K562 (cell line): ENCODE data around the gene ZMAT2. TPM values are rescaled to one million over a fixed set of nuclear protein-coding genes. Genes with fewer than 3 reads are reported as not detected.

Experiments
- ATAC-seq: fragments of 200-7000 bp; cut with Tn5 transposase; 3 replicates; pipeline ENCODE4 v1.9.1; 2020; ENCODE audit warnings: moderate library complexity
- BruUV-seq: library from RNA; stranded (reverse); fragments of 400-500 nt; replicated peaks from 2 replicates; lab custom pipeline; 2021; lab: Mats Ljungman, UMichigan
- CTCF ChIA-PET: fragments of 300-600 bp; formaldehyde crosslinking; extraction: SDS; loops from one replicate; lab custom pipeline; 2021; ENCODE audit warnings: low intra/inter-chr PET ratio; lab: Yijun Ruan, JAX
- POLR2A ChIA-PET: fragments of 300-600, 350-650 bp; sonication (Branson Sonifier 250); formaldehyde crosslinking; extraction: SDS; loops from one replicate; lab custom pipeline; 2021; ENCODE audit warnings: antibody characterized with exemption, inconsistent platforms; lab: Yijun Ruan, JAX
- DNase-seq, 4 experiments: peaks; one replicate each; pipeline versions ENCODE4 v3.0.0 to v3.0.0-alpha.2; 2011 to 2018; ENCODE audit warnings: low spot score in 3 of 4, mixed read lengths in 3 of 4; ENCODE audit errors: extremely low read depth in 1 of 4
- FAIRE-seq: peaks from 2 replicates; lab custom pipeline; 2011; peaks lifted over from hg19 to GRCh38; lab: Jason Lieb, UNC
- H2AFZ ChIP-seq: 2 replicates; pipeline ENCODE4 v1.6.0; 2011; ENCODE audit warnings: low read depth, low read length, control low read depth, inconsistent platforms
- H3K27ac ChIP-seq: fragments of 200-600 bp; 3 replicates; pipeline ENCODE4 v1.8.0; 2011; ENCODE audit warnings: low read depth, mild to moderate bottlenecking, control low read depth, inconsistent platforms, low read length, moderate library complexity, mixed read lengths; ENCODE audit errors: extremely low read depth
- H3K27me3 ChIP-seq, 2 experiments: fragments of 300-600 bp in 1 of 2; 2 replicates in 1 of 2; 3 replicates in 1 of 2; pipeline versions ENCODE4 v1.6.0 to v1.8.0; 2011; ENCODE audit warnings: inconsistent platforms in 2 of 2, low read length in 2 of 2, mild to moderate bottlenecking in 1 of 2, mixed read lengths in 1 of 2, moderate library complexity in 1 of 2; ENCODE audit not compliant: control insufficient read depth in 2 of 2, insufficient read depth in 2 of 2
- H3K36me3 ChIP-seq: fragments of 300-600 bp; 3 replicates; pipeline ENCODE4 v1.8.0; 2011; ENCODE audit warnings: mild to moderate bottlenecking, low read length, inconsistent platforms; ENCODE audit not compliant: control insufficient read depth, insufficient read depth
- H3K4me1 ChIP-seq, 2 experiments: fragments of 200-600 bp in 1 of 2; replicated peaks in 1 of 2; 2 replicates in 1 of 2; 3 replicates in 1 of 2; pipeline versions ENCODE4 v1.5.1 to v1.8.0; 2011; ENCODE audit warnings: inconsistent platforms in 2 of 2, low read length in 2 of 2, mild to moderate bottlenecking in 1 of 2, mixed read lengths in 1 of 2, moderate library complexity in 1 of 2; ENCODE audit not compliant: control insufficient read depth in 2 of 2, insufficient read depth in 2 of 2
- H3K4me2 ChIP-seq: 2 replicates; pipeline ENCODE4 v1.6.1; 2011; ENCODE audit warnings: low read length, control low read depth, inconsistent platforms, mixed read lengths; ENCODE audit not compliant: insufficient read depth
- H3K4me3 ChIP-seq: fragments of 200-600 bp; sonication (generic), shearing (Covaris generic); 2 replicates; pipeline ENCODE4 v1.5.1; 2016; ENCODE audit warnings: control low read depth, inconsistent platforms
- H3K79me2 ChIP-seq: fragments of 200-600 bp; 3 replicates; pipeline ENCODE4 v1.8.0; 2011; ENCODE audit warnings: low read length, inconsistent platforms; ENCODE audit not compliant: control insufficient read depth, insufficient read depth
- H3K9ac ChIP-seq, 2 experiments: 2 replicates each; pipeline versions ENCODE4 v1.6.0 to v1.6.1; 2011; ENCODE audit warnings: low read depth in 2 of 2, low read length in 2 of 2, control low read depth in 1 of 2, inconsistent platforms in 1 of 2, mild to moderate bottlenecking in 1 of 2, mixed read lengths in 1 of 2; ENCODE audit not compliant: insufficient read depth in 1 of 2
- H3K9me1 ChIP-seq: one replicate; pipeline ENCODE4 v1.6.0; 2011; ENCODE audit warnings: inconsistent platforms, mild to moderate bottlenecking, low read length, moderate library complexity; ENCODE audit not compliant: control insufficient read depth, insufficient read depth
- H3K9me3 ChIP-seq: replicated peaks from 2 replicates; pipeline ENCODE4 v1.5.1; 2011; ENCODE audit warnings: low read depth, low read length, inconsistent platforms; ENCODE audit not compliant: control insufficient read depth, insufficient read depth
- H4K20me1 ChIP-seq: replicated peaks from 2 replicates; pipeline ENCODE4 v1.6.1; 2011; ENCODE audit warnings: low read length, inconsistent platforms, mixed read lengths; ENCODE audit not compliant: control insufficient read depth, insufficient read depth
- KDM4B ChIP-seq, 2 experiments: fragments of 450-650 bp in 1 of 2; sonication (generic) in 1 of 2; IDR thresholded peaks; 2 replicates each; pipeline ENCODE4 v1.6.1; 2016 to 2017; ENCODE audit warnings: borderline replicate concordance in 2 of 2, antibody characterized with exemption in 1 of 2, low read depth in 1 of 2, mild to moderate bottlenecking in 1 of 2
- NR1H2 ChIP-seq: sonication (generic); formaldehyde crosslinking; IDR thresholded peaks from 2 replicates; pipeline ENCODE4 v1.4.0; 2020; ENCODE audit warnings: mild to moderate bottlenecking, missing genetic modification reagents
- POLR2A ChIP-seq: fragments of 450-650 bp; conservative IDR thresholded peaks from 2 replicates; pipeline ENCODE4 v1.6.1; 2016
- ZNF12 ChIP-seq: sonication (generic); formaldehyde crosslinking; IDR thresholded peaks from 2 replicates; pipeline ENCODE4 v1.4.0; 2020; ENCODE audit warnings: mild to moderate bottlenecking, missing genetic modification reagents
- ZNF316 ChIP-seq: fragments of 450-650 bp; IDR thresholded peaks from 2 replicates; pipeline ENCODE4 v1.6.1; 2016
- WGBS: fragments of 100-300 bp; shearing (Covaris generic); methylation state at CpG from one replicate; pipeline ENCODE4 v1.1.6; 2016; ENCODE audit warnings: low coverage, mixed read lengths; ENCODE audit not compliant: insufficient coverage; ENCODE audit errors: missing lambda C conversion rate; 5-methylcytosine and 5-hydroxymethylcytosine counted together
- in situ Hi-C: fragments of 300-500 bp; cut with MboI; formaldehyde crosslinking; loops from 4 replicates; pipeline ENCODE4 v1.15.0; 2018; ENCODE audit warnings: inconsistent platforms, mixed read lengths
- intact Hi-C: fragments of 100-400 bp; cut with micrococcal nuclease; formaldehyde crosslinking; loops from 2 replicates; pipeline ENCODE4 v1.14.2; 2022
- polyA plus RNA-seq, 8 experiments: library from polyadenylated mRNA; depleted of rRNA in 4 of 8; stranded (reverse) in 5 of 8; unstranded in 3 of 8; fragments of >200 nt; fragmentation: Nextera tagmentation in 2 of 8; fragmentation: Illumina TruSeq in 1 of 8; extraction: Ambion mirVana in 2 of 8; extraction: Trizol in 1 of 8; gene quantifications; 2 replicates each; pipeline versions ENCODE4 v1.2.1 to v1.2.3, GENCODE V29; 2011 to 2014; ENCODE audit warnings: inconsistent platforms in 1 of 8, missing spikeins in 1 of 8
- total RNA-seq, 7 experiments: library from RNA; depleted of rRNA in 6 of 7; stranded (reverse); fragments of >200 nt in 6 of 7; fragmentation: Illumina TruSeq in 2 of 7; extraction: Trizol in 2 of 7; gene quantifications; 2 replicates each; pipeline versions ENCODE4 v1.2.1 to v1.2.3, GENCODE V29; 2011 to 2021; ENCODE audit warnings: low replicate concordance in 1 of 7
- TF ChIP-seq, protein P1 (sequence below): fragments of 450-650 bp; formaldehyde crosslinking; IDR thresholded peaks from 2 replicates; pipeline ENCODE4 v1.4.0; 2020; ENCODE audit warnings: mild to moderate bottlenecking

The ZMAT2 gene
- total and polyA plus RNA-seq, 9 of the 15 experiments (the other 6 are each of a cell fraction or from before 2014, with no cell fraction given), result 44.2 to 101 (median 69.2) TPM

DNA sequence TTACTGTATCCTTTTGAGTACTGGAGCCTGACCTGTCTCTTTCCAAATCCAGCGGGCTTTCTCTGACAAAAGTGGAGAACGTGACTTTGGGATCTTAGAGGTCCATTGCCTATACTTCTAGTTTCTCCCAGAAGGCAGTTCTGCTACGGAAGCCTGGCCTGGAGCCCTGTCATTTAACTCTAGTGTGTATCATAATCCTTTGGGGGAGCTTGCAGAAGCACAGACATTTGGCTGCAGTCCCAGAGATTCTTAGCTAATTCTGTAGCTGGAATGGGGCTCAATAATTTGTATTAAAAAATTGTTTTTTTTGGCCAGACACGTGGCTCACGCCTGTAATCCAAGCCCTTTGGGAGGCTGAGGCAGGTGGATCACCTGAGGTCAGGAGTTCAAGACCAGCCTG is 6.0 kb upstream of the ZMAT2 start:
- in situ Hi-C loops, result no loop called here
- no peak for FAIRE-seq

More for the DNA sequence above, 6.0 kb upstream of the ZMAT2 start:
- intact Hi-C loops, result no loop called here
- Histone ChIP-seq H3K4me3 (no peak overlapping the region), H3K9me3 (no peaks in the 10 kb centered on the region), H4K20me1 (no peaks in the 10 kb centered on the region), H3K79me2 (peaks cover 37% of the 10 kb centered on the region), H3K9me1 (no peaks in the 10 kb centered on the region), H3K9ac (no peak overlapping the region), H3K4me1 (peaks cover 5 to 14% of the 10 kb centered on the region in 2 experiments; a peak in 3 of 5 replicates), H3K27ac (no peak overlapping the region), H3K27me3 (no peaks in the 10 kb centered on the region), H3K36me3 (peaks cover 66% of the 10 kb centered on the region), H3K4me2 (no peak overlapping the region), H2AFZ (no peak overlapping the region)
- TF ChIP-seq NR1H2 (CRISPR knock-in tag) (no peak), ZNF12 (CRISPR knock-in tag) (no peak), POLR2A (no peak), ZNF316 (no peak), KDM4B (IDR thresholded peaks at IDR 0.05; ENCODE audit: borderline replicate concordance in 2 of 2, low read depth in 1 of 2) (no peak)
- TF ChIP-seq, protein P1, sequence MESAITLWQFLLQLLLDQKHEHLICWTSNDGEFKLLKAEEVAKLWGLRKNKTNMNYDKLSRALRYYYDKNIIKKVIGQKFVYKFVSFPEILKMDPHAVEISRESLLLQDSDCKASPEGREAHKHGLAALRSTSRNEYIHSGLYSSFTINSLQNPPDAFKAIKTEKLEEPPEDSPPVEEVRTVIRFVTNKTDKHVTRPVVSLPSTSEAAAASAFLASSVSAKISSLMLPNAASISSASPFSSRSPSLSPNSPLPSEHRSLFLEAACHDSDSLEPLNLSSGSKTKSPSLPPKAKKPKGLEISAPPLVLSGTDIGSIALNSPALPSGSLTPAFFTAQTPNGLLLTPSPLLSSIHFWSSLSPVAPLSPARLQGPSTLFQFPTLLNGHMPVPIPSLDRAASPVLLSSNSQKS, result no peak
- BruUV-seq, result no TSS peak
- ATAC-seq (no peak), DNase-seq (no peak)
- WGBS, result 87% methylated on average over 5 of the region's 5 CpGs
- ChIA-PET POLR2A (interaction anchor here (1.1 kb wide), 1 partner anchor 17 kb away, joined by 3 read pairs; no protein-coding TSS in a partner anchor), CTCF (no interaction called here)
